MCF 10A (cell line): Measurements from ENCODE around the gene TMEM9. TPM values are rescaled to one million over a fixed set of nuclear protein-coding genes. Genes with fewer than 3 reads are reported as not detected.

Experiments used
- BruUV-seq: library from RNA; stranded (reverse); fragments of 400-500 nt; replicated peaks from 2 replicates; lab custom pipeline; 2021; lab: Mats Ljungman, UMichigan
- CTCF ChIA-PET: fragments of 300-600 bp; sonication (Branson Sonifier 250); formaldehyde crosslinking; extraction: SDS; loops from one replicate; lab custom pipeline; 2021; ENCODE audit warnings: antibody characterized with exemption, inconsistent platforms; lab: Yijun Ruan, JAX
- POLR2A ChIA-PET: fragments of 300-600, 350-650 bp; sonication (Branson Sonifier 250); formaldehyde crosslinking; extraction: SDS; loops from one replicate; lab custom pipeline; 2020; ENCODE audit warnings: antibody characterized with exemption, inconsistent platforms; lab: Yijun Ruan, JAX
- DNase-seq: peaks from one replicate; pipeline ENCODE4 v3.0.0-alpha.2; 2018; ENCODE audit not compliant: unreplicated experiment
- H3K27ac Mint-ChIP-seq: one replicate; pipeline ENCODE4 v1.8.0; 2022; ENCODE audit warnings: mild to moderate bottlenecking, low read depth, mixed read lengths; ENCODE audit not compliant: unreplicated experiment
- H3K27me3 Mint-ChIP-seq: one replicate; pipeline ENCODE4 v1.8.0; 2022; ENCODE audit warnings: mixed read lengths; ENCODE audit not compliant: insufficient read depth, unreplicated experiment
- H3K36me3 Mint-ChIP-seq: one replicate; pipeline ENCODE4 v1.8.0; 2022; ENCODE audit warnings: mild to moderate bottlenecking, moderate library complexity, mixed read lengths; ENCODE audit not compliant: insufficient read depth, unreplicated experiment
- H3K4me1 Mint-ChIP-seq: one replicate; pipeline ENCODE4 v1.8.0; 2022; ENCODE audit warnings: mixed read lengths; ENCODE audit not compliant: insufficient read depth, unreplicated experiment
- H3K4me3 Mint-ChIP-seq: one replicate; pipeline ENCODE4 v1.8.0; 2022; ENCODE audit warnings: mild to moderate bottlenecking, moderate library complexity, mixed read lengths; ENCODE audit not compliant: unreplicated experiment
- H3K9me3 Mint-ChIP-seq: one replicate; pipeline ENCODE4 v1.8.0; 2022; ENCODE audit warnings: mixed read lengths; ENCODE audit not compliant: unreplicated experiment
- CTCF ChIP-seq: fragments of 200-600 bp; IDR thresholded peaks from one replicate; pipeline ENCODE4 v1.8.0; 2022; ENCODE audit warnings: antibody characterized with exemption, mild to moderate bottlenecking; ENCODE audit not compliant: unreplicated experiment
- intact Hi-C: fragments of 100-400 bp; cut with micrococcal nuclease; formaldehyde crosslinking; loops from 2 replicates; pipeline ENCODE4 v1.14.1; 2022
- total RNA-seq: library from RNA; stranded (reverse); gene quantifications from 2 replicates; pipeline ENCODE4 v1.2.3, GENCODE V29; 2022

TMEM9 gene
- total RNA-seq, 1 experiment from 2014 or later = 67.2 TPM

GRCh38 chr1:201142849-201143725, 11.2 kb downstream of the TMEM9 start:
- DNase-seq = no peak
- H3K4me1 Mint-ChIP-seq = peaks cover 1% of the 10 kb centered on the region
- CTCF ChIA-PET = interaction anchor here (0.7 to 2.2 kb wide), 5 partner anchors 29 to 583 kb away, joined by 3 to 10 read pairs (median 4); no protein-coding TSS in a partner anchor
- H3K4me3 Mint-ChIP-seq = no peak overlapping the region
- intact Hi-C loops = no loop called here
- H3K36me3 Mint-ChIP-seq = peaks cover 37% of the 10 kb centered on the region
- TF ChIP-seq CTCF = no peak
- peak overlapping the region; percentile 2 for H3K27ac Mint-ChIP-seq
- H3K27me3 Mint-ChIP-seq = no peaks in the 10 kb centered on the region
- no TSS peak for BruUV-seq
- H3K9me3 Mint-ChIP-seq = no peaks in the 10 kb centered on the region
- POLR2A ChIA-PET = interaction anchor here (1.1 kb wide), 1 partner anchor 11 kb away, joined by 3 read pairs; no protein-coding TSS in a partner anchor

DNA sequence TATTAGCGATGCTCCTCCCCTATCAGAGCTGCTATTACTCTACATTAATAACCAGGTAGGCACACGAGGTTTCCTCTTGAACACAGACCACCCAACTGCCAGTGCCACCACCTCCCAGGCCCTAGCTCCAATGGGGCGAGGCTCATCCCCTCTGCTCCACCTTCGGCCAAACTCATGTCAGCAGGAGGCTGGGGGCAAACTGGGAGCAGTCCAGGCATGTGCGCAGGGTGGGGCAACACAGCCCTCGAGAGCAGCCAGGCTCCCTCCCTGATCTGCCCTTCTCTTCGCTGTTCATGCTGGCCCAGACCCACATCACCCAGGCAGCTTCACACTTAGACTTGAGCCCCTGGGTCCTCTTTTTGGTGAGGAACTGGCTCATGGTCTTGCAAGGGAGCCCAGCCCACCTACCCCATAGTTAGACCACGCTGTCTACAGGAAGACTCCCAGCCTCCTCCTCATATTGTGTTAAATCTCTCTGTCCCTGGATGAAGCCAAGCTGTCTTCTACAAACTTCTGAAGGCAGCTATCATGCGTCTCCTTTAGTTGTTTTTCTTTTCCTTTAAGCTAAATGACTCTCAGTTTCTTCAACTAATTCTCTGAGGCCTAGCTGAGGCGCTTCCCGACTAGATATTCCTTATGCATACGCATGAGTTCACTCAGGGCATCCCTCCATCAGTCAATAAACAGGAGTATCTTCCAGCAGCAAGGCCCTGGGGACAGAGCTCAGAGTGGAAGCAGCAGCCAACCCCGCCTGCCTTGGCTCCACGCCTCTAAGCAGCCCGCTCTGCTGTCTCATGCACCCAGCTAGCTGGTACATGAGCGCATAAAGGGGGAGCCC, 12.0 kb downstream of the TMEM9 start:
- TF ChIP-seq CTCF = no peak
- Mint-ChIP-seq H3K27ac (peak overlapping the region; percentile 2), H3K9me3 (no peaks in the 10 kb centered on the region), H3K4me3 (no peak overlapping the region), H3K27me3 (no peaks in the 10 kb centered on the region), H3K4me1 (peaks cover 10% of the 10 kb centered on the region), H3K36me3 (peaks cover 28% of the 10 kb centered on the region)
- DNase-seq = no peak
- ChIA-PET CTCF (interaction anchor here (0.6 to 2.2 kb wide), 7 partner anchors 8 to 213 kb away, joined by 3 to 10 read pairs (median 4); no protein-coding TSS in a partner anchor), POLR2A (interaction anchor here (1.1 kb wide), 1 partner anchor 12 kb away, joined by 3 read pairs; no protein-coding TSS in a partner anchor)
- intact Hi-C loops = no loop called here
- no TSS peak for BruUV-seq

- Mint-ChIP-seq H3K4me1 (peaks cover 11% of the 10 kb centered on the region), H3K4me3 (no peak overlapping the region), H3K36me3 (peaks cover 33% of the 10 kb centered on the region), H3K9me3 (no peaks in the 10 kb centered on the region), H3K27ac (no peak overlapping the region), H3K27me3 (no peaks in the 10 kb centered on the region)
- no TSS peak for BruUV-seq
- TF ChIP-seq CTCF = no peak
- CTCF ChIA-PET = interaction anchor here (0.7 to 2.2 kb wide), 8 partner anchors 8 to 81 kb away, joined by 3 to 10 read pairs (median 6); no protein-coding TSS in a partner anchor
- intact Hi-C loops = no loop called here
- POLR2A ChIA-PET = interaction anchor here (1.8 kb wide), 1 partner anchor 12 kb away, joined by 6 read pairs; no protein-coding TSS in a partner anchor
- DNase-seq = no peak
Observed at GRCh38 chr1:201141418-201141817, 12.9 kb downstream of the TMEM9 start.
